Activated CD4-positive, alpha-beta T cell treated with anti-CD3 and anti-CD28 coated beads, Interleukin-2, Interleukin-6, amounts not matched to agents 100 ng/mL and 50 ng/mL, durations not matched to agents 16 hours and 8 hours (primary cell): Measurements from ENCODE around the gene CEP55.
A peak's percentile ranks its signal among the peaks of the same experiment; 100 is the strongest.

ENCODE experiments used
- DNase-seq: peaks from one replicate; pipeline ENCODE4 v3.0.0-alpha.2; 2020

CEP55 gene

GRCh38 chr10:93471110-93471651 is 25.2 kb upstream of the CEP55 start:
- DNase-seq: peak; percentile 35

GRCh38 chr10:93473161-93473560 is 23.3 kb upstream of the CEP55 start:
- DNase-seq: no peak

- DNase-seq: no peak
Measured at GRCh38 chr10:93473804-93474472, 22.5 kb upstream of the CEP55 start.

GRCh38 chr10:93475227-93475626 is 21.2 kb upstream of the CEP55 start:
- no peak for DNase-seq

- DNase-seq: no peak
Measured at GRCh38 chr10:93475871-93476270, 20.5 kb upstream of the CEP55 start.

GRCh38 chr10:93476756-93477155 is 19.7 kb upstream of the CEP55 start:
- no peak for DNase-seq

- no peak for DNase-seq
Measured at GRCh38 chr10:93478873-93479272, 17.5 kb upstream of the CEP55 start.

GRCh38 chr10:93481637-93482144 is 14.7 kb upstream of the CEP55 start:
- DNase-seq: no peak

- DNase-seq: peak; percentile 85
Measured at GRCh38 chr10:93482145-93482834, 14.1 kb upstream of the CEP55 start, which contains the start of gene MYOF. Gene MYOF (minus strand): TSS chr10:93482334. CDS start chr10:93482194, 140 bp downstream.

- no peak for DNase-seq
Measured at GRCh38 chr10:93485690-93486089, 10.7 kb upstream of the CEP55 start.

GRCh38 chr10:93488956-93489528 is 7.4 kb upstream of the CEP55 start:
- DNase-seq: no peak

GRCh38 chr10:93491602-93492121 is 4.8 kb upstream of the CEP55 start:
- DNase-seq: no peak

GRCh38 chr10:93493162-93493561 is 3.2 kb upstream of the CEP55 start:
- no peak for DNase-seq

GRCh38 chr10:93494494-93494893 is 1.9 kb upstream of the CEP55 start:
- DNase-seq: no peak

- peak; percentile 28 for DNase-seq
Measured at GRCh38 chr10:93495654-93496321, 624 bp upstream of the CEP55 start.

- peak; percentile 32 for DNase-seq
Measured at GRCh38 chr10:93498166-93498565, 1.8 kb downstream of the CEP55 start.

- DNase-seq: no peak
Measured at GRCh38 chr10:93501650-93502049, 5.2 kb downstream of the CEP55 start.

- peak; percentile 37 for DNase-seq
Measured at GRCh38 chr10:93503075-93503474, 6.7 kb downstream of the CEP55 start.

GRCh38 chr10:93505075-93505474 is 8.7 kb downstream of the CEP55 start:
- no peak for DNase-seq

- peak; percentile 40 for DNase-seq
Measured at GRCh38 chr10:93509816-93510215, 13.4 kb downstream of the CEP55 start.

- DNase-seq: no peak
Measured at GRCh38 chr10:93512565-93512964, 16.2 kb downstream of the CEP55 start.

GRCh38 chr10:93513091-93513490 is 16.7 kb downstream of the CEP55 start:
- DNase-seq: no peak

GRCh38 chr10:93514521-93514920 is 18.1 kb downstream of the CEP55 start:
- DNase-seq: no peak
